Activated CD4-positive, alpha-beta T cell treated with anti-CD3 and anti-CD28 coated beads for 1 hour (primary cell): Measurements from ENCODE around the gene TOX2.

Source experiments
- DNase-seq: peaks from one replicate; pipeline ENCODE4 v3.0.0-alpha.2; 2020

The TOX2 gene, protein sequence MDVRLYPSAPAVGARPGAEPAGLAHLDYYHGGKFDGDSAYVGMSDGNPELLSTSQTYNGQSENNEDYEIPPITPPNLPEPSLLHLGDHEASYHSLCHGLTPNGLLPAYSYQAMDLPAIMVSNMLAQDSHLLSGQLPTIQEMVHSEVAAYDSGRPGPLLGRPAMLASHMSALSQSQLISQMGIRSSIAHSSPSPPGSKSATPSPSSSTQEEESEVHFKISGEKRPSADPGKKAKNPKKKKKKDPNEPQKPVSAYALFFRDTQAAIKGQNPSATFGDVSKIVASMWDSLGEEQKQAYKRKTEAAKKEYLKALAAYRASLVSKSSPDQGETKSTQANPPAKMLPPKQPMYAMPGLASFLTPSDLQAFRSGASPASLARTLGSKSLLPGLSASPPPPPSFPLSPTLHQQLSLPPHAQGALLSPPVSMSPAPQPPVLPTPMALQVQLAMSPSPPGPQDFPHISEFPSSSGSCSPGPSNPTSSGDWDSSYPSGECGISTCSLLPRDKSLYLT

DNA sequence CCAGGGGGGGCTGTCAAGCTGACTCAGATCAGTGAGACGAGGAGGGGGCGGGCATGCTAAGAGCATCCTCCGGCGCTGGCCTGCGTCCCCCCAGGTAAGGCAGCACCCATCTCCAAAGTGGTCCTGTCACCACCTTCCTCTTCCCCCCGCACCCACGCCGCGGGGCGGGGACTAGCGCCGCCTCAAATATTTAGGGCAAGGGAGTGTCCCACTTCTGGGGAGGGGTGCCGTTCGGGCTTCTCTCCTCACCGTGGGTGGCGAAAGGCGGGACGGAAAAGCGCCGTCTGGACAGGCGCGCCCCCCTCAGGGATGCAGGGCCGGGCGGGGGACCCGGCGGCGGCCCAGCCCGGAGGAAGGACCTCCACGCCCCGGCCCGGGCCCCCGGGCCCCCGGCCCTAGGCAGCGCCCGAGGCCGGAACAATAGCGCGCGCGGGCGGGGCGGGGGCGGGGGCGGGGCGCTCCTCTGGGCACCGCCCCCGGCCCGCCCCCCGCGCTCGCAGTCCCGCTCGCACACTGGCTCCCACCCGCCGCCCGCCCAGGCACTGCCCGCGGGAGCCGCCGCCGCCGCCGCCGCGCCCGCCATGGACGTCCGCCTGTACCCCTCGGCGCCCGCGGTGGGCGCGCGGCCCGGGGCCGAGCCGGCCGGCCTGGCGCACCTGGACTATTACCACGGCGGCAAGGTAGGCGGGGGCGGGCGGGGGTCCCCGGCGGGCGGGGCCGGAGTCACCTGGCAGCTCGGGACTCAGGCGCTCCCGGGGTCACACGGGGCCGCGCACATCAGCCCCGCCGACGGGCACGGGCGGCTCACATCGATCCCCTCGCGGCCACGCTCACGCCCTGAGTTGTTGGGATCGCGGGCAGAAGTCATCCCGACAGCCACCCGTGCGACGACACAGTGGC is at the start of gene TOX2:
Gene TOX2, plus strand, starts transcription at position 542 of the 900 bp plus-strand sequence. Its CDS starts 40 bp downstream, at position 582.
- peak; percentile 27 for DNase-seq

DNA sequence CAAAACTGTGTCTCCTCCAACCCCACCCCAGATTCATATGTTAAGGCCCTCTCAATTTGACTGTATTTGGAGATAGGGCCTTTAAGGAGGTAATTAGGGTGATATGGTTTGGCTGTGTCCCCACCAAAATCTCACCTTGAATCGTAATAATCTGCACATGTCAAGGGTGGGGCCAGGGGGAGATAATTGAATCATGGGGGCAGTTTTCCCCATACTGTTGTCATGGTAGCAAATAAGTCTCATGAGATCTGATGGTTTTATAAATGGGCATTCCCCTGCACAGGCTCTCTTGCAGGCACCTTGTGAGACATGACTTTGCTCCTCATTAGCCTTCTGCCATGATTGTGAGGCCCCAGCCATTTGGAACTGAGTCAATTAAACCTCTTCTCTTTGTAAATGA is 46.6 kb upstream of the TOX2 start:
- no peak for DNase-seq

DNA sequence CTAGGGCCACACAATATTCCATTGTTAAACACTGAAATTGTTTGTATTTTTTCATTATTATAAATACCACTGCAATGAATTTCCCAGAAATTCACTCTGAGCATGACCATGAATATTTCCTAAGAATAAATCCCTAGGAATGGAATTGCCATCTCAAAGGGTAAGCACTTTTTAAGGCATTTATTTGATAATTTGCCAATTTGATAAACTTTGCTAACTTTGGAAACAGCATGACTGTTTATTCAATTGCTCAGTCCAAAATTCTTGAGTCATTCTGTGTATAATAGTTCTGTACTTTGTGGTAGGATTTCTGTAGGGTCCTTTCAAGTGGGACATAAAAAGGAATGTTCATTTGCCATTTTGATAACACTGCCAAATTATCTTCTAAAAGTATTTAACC is 44.2 kb upstream of the TOX2 start:
- DNase-seq, result no peak

DNA sequence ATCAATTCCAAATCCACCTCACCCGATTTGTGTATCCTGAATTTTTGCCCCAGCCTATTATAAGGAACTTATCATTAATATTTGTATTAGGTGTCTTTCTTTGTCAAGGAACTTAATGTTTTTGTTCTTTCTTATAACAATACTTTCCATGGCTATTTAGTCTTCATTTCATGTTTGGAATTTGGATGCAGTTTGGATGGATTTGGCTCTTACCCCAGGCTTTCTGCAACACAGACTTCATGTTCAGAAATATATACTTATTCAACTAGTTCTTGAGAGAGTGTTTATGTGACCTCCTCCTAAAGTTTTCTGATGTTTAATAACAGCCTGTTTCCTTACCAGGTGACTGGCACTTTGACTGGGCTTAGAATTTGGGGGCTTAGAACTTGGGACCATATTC is 35.9 kb upstream of the TOX2 start:
- no peak for DNase-seq

DNA sequence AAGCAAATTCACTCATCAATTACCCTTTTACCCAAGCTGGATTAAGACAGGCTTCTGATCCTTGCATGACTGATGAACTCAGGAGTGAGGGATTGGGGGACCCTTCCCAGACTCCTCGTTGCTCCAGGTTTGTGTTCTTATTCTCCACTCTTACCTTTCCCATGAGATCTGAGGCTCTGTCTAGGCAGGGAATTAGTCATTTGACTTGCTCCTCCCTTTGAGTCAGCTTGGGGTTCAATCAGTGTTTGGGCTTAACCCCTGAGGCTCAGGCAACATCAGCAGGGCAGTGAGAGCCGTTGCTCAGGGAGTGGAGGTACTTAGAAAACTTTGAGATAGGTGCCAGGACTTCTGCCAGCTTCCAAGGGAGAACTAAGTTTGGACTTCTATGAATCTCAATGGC is 20.7 kb upstream of the TOX2 start:
- no peak for DNase-seq

DNA sequence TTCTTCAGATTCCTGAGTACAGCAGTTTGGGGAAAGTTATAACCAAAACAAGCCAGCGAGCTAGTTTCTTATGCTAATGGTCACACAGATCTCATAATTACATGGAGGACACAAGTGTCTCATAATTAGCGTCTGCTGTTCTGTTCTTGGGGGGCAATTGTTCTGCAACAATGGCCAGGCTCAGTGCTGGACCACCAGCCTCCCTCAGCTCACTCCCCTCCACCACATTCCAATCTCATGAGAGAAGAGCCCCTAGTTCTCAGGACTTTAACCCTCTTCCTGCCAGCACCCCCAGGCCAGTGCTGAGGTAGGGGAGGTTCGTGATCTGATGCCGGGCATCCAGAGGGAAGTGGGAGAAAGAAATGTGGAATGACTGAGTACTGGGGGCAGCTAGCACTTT is 20.2 kb upstream of the TOX2 start:
- DNase-seq, result no peak

DNA sequence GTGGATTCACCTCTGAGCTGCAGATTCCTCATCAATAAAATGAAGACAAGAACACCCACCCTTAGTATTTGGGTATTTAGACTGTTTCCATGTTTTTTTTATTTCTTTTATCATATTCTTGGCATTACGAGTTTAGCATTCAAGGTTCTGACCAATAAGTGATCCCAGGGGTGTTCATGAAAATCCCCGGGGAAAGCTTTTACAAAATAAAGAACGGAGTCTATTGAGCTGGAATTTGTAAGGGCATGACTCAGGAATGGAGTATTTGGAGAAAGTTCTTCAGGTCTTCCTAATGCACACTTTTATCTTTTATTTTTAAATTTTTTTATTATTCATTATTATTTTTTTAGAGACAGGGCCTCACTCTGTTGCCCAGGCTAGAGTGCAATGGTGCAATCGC is 19.4 kb upstream of the TOX2 start:
- no peak for DNase-seq

DNA sequence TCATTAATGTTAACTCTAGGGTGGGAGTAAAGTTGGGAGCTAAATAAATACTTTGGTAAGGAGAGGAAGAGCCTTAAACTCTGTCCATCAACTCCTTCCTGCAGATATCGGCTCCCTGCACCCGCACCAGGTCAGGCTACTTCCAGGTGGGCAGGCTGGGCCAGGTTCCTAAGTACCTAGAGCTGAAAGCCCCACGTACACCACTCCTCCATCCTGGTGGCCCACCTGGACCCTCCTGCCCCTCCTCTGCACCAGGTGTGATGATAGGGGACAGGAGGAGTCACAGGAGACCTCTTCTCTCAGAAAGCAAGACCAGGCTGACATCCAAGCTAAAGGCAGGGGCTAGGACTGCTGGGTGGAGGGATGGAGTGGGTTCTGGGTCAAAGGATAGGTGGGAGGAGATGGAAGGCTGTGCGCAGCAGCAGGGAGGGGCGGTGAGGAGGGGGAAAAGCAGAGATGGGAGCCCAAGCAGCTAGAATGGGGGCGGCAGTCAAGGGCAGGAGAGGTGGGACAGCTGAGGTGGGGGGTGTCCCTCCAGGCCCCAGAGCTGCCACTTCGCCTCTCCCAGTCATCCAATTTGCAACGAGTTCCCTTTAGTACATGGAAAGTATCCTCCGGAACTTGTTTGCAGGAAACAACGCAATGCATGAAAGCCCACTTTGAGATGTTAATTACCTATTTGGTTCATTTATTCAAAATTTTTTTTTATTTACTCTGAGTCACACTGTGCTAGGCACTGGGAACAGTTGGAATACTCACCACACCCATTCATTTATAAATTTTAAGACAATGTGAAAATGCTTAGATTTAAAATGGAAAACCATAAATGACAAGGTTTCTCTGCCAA is 15.2 kb upstream of the TOX2 start:
- DNase-seq, result no peak

DNA sequence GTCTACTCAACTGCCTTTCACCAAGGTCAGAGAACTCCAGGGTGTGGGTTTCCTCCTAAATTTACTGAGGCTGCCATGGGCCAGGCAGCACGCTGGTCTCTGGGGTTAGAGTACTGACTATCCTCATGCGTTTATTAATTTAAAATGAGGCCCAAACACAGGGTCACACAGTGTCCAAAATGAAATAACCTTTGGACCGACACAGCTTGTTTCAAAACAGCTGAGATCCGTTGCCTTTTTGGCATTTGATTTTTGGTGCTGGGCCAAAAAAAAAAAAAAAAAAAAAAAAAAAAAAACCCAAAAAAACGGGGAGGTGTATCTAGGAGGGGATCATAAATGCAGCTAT is 14.6 kb upstream of the TOX2 start:
- DNase-seq, result no peak

DNA sequence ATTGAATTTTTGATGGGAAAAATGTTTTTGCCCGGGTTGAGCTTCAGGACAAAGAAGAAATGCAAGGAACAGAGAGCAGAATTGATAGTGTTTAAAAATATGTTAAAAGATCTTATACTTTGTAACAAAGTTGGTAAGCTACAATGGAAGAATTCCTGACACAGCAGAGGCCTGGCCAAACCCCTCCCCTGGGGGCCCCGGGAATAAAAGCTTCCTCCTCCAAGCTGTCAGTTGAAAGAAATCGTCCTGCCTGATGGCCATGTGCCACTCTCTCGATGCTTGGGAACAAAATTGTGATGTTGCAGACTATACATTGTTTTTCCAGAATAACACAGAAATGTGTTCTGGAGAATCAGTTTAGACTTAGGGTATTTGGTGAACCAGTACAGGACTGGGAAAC is 14.2 kb upstream of the TOX2 start:
- no peak for DNase-seq

DNA sequence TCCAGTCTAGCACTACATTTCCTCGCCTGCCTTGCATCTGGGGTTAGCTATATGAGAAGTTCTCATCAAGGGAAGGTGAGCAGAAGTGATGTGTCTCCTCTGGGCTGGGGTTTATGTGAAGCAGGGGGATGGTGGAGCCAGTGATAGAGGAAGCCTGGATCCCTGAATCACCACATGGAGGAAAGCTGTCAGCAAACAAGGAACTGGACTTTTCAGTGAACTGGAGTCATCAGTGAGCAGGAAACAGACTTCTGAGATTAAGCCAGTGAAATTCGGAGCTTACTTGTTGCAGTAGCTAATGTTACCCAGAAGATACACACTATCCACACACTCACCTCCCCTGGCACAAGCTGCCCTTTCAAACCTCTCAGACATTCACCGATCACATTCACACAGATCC is 13.4 kb upstream of the TOX2 start:
- no peak for DNase-seq

DNA sequence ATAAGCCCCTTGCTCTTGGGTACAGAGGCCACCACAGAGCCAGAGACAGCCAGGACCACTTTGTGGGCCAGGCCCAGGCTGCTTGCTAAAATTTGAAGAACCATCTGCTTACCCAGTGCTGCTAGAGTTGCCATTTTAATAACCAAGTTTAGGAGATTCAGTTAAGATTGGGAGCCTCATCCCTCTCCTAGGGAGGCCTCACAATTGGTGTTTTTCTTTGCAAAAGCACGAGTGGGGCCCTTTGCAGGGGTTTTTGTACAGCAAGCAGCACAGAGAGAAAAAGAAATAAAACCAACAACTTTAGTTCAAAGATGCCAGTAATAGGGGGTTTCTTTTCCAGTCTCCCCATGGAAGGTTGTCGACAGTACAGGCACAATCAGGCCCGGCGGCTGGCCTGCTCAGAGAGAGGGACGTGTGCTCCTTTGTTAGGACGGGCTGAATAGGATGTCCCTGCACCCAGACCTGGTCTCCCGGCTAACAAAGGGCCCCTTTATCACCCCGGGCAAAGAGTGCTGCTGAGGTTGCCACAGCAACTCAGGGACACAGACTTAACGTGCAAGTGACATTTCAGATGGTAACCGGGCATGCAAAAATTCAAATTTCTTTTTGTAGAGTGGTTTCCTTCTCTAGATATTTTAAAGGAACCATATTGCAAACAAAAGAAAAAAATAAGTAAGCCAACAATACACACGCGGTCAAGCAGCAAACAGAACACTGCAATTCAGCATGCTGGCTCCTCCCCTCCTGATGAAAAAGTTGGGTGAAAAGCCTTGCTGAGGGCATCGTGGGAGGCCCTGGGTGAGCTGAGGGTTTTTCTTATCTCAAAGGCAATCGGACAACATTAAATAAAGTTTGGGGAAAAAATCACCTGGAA is 10.5 kb upstream of the TOX2 start:
- DNase-seq, result no peak

DNA sequence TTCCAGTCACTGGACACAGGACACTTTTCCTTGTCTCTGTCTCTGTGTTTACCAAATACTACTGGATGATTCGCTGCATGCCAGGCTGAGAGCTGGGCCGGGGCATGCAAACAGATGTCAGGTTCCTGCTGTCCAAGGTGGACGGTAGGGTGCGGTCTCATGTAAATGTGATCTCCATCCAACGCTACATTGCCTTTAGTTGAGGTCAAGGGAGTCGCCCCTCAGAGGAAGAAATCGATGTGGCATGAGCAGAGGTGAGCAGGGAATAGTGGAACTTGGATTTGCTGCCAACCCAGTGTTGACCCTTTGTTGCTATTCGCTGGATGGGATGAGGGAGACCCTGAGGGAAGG is 9.8 kb upstream of the TOX2 start:
- DNase-seq, result no peak

DNA sequence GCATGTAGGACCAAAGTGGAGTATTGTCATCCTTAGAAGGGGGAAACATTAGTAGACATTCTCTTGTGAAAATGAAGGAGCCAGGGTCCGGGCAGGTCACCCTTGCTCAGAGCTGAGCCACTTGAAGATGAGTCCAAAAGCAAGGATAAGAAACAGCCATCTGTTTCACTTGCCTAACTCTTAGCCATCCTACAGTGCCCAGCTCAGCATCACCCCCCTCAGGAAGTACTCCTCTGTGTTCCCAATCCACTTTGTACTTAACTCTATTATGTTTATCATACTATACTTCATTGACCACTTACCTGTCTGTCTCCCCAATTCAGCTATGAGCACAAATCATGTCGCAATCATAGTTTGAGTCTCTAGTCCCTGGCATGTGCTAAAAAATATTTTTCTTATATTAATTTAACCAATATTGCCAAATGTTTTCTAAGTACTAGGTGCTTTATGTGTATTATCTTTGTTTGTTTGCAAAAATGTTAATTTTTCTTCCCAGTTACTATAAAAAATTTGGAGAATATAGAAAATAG is 8.1 kb upstream of the TOX2 start:
- no peak for DNase-seq

DNA sequence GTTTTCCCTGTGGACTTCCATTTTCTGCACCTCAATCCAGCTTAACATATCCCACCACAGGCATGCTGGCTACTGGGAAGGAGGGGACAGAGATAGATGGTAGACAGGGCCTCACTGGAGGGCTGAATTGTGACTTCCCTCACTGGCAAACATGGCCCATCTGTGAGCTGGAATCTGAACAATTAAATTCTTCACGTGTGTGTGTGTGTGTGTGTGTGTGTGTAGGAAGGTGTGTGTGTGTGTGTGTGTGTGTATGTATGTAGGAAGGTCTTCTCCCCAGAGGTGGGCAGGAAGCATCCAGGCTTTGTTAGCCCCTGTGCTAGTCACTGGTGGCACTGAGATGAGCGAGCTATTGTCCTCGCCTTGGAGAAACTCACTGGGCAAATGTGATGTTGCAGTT is 5.4 kb upstream of the TOX2 start:
- no peak for DNase-seq

DNA sequence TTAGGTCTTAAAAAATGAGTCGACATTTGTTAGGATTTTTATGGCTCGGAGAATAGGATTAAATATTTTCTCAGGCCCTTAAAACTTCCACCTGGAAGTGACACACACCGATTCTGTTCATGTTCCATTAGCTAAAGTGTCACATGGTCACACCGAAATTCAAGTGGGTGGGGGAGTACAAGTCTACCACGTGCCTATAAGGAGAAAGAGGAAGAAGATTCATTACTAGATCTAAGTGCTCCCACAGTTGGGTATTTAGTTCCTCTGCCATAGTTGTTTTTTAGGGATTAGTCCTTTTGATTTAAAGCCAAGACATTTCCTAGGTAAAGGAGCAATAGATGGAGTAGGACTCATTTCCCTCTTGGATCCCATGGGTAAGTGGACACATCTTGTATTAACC is 4.9 kb upstream of the TOX2 start:
- no peak for DNase-seq

DNA sequence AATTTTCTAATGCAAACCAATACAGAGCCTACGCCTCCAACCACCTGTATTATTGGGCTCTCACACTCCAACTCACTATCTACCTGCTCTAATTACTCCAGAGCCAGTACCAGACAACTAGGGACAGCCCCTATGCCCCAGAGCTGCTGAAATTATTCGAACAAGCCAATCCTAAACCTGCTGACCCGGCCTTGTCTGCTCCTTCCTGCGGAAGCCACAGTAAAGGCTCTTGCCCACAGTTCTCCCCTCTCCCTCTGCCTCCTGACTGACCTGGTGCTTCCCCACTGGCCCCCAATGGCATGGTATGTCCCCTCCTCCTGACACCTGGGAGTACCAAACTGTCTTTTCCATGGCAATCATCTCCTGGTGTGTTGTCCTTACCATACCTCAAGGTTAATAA is 4.1 kb upstream of the TOX2 start:
- DNase-seq, result no peak

DNA sequence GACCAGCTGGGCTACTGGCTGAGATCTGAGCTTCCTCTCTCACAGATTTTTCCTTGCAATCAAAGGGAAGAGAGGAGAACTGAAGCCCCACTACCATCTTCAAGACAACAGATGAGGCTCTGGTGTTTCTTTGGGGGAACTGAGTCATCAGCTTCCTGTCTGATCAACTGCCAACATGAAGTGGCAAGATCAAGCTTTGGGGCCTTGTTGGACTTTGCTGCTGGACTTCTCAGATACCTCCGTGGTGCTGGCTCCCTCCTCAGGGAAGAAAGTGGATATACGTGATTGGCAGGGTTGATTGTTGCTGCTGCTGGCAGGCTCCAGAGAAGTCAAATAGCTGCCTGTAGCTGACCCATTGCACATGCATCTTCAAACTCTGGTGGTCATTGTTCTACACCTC is 3.6 kb upstream of the TOX2 start:
- DNase-seq, result no peak

DNA sequence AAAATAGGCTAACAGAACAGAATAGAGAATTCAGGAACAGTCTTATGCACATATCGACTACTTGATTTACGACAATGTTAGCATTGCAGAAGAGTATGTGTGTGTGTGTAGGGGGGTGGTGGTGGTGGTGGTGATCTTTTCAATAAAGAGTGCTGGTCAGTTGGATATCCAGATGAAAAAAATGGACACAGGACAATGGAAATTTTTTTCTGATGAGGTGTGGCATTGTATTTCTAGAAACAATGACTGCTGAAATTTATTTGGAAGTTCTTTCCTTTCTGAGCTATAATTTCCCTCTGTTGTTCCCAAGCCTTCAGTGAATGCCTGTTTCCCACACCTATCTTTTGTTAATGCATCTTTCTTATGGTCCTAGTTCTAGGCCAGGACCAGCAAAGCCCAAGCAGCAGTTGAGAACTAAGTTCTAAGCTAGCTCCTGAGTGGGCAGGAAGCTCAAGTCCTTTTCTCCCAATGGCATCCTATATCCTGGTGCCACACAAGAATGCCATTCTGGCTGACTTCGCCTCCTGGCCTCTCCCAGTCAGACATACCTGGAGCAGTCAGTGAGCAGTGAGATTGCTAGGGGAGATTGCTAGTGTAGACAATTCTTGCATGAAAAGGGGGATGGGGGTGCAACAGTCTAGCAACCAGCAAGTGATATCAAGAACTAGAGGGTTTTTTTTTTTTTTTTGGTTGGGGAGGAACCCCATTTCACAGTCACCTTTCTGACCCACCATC is 1.2 kb upstream of the TOX2 start:
- no peak for DNase-seq

DNA sequence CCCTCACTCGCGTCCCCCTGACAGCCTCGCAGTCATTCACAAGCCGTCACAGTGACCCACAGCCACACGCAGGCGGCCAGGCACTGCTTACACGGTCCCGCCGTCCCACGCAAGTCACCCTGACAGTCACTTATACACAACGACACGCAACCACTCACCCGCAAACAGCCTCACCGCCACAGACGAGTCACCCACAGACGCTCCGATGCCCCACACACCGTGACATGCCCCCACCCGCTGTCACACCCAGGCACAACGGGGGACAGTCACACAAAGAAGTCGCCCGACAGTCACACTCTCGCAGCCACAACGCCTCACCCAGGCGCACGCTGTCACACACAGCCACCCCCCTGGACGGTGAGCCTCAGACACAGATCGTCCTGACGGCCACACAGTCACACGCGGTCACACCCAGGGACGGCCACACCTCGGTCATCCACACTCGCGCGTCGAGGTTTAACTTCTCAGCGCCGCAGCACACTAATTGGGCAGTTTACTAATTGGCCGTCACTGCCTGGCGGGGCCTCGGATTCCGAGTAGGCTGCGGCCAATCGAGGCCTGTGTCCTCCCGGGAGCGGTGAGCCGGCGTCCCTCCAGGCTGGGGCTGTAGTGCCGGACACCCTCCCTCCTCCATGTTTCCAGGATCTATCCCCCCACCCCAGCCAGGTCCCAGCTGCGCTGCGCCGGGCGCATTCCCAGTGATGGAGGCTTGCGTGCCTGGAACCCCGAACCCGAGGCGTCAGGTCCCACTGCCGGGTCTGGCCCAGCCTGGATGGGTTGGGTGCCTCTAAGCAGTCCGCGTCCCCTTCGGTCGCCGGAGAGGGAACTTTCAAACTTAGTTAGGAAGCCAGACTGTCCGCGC is 790 bp downstream of the TOX2 start:
- peak; percentile 25 for DNase-seq
